ENCODE data around the gene ANKS6.

ANKS6 gene

GRCh38 chr9:98740226-98740881 lies 56.0 kb downstream of the ANKS6 start:
- no peak for DNase-seq (ENCODE audit: low read depth in 1 of 2, low spot score in 1 of 2)

GRCh38 chr9:98738741-98739140 lies 57.6 kb downstream of the ANKS6 start:
- no peak for DNase-seq (ENCODE audit: low read depth in 1 of 2, low spot score in 1 of 2)

- DNase-seq (ENCODE audit: low read depth in 1 of 2, low spot score in 1 of 2), result no peak
These were observed 60.1 kb downstream of the ANKS6 start for GRCh38 chr9:98736226-98736625.

- DNase-seq (ENCODE audit: low read depth in 1 of 2, low spot score in 1 of 2), result no peak
These were observed 63.6 kb downstream of the ANKS6 start for GRCh38 chr9:98732801-98733200.

- no peak for DNase-seq (ENCODE audit: low read depth in 1 of 2, low spot score in 1 of 2)
These were observed 64.3 kb downstream of the ANKS6 start for GRCh38 chr9:98732091-98732490.

GRCh38 chr9:98730871-98731270 lies 65.5 kb downstream of the ANKS6 start:
- no peak for DNase-seq (ENCODE audit: low read depth in 1 of 2, low spot score in 1 of 2)

- DNase-seq (ENCODE audit: low read depth in 1 of 2, low spot score in 1 of 2), result no peak
These were observed 67.9 kb downstream of the ANKS6 start for GRCh38 chr9:98728500-98728899.

- DNase-seq (ENCODE audit: low read depth in 1 of 2, low spot score in 1 of 2), result no peak
These were observed 68.9 kb downstream of the ANKS6 start for GRCh38 chr9:98727428-98727827.

GRCh38 chr9:98726735-98727134 lies 69.6 kb downstream of the ANKS6 start:
- no peak for DNase-seq (ENCODE audit: low read depth in 1 of 2, low spot score in 1 of 2)

- no peak for DNase-seq (ENCODE audit: low read depth in 1 of 2, low spot score in 1 of 2)
These were observed 71.4 kb downstream of the ANKS6 start for GRCh38 chr9:98724810-98725530.

- no peak for DNase-seq (ENCODE audit: low read depth in 1 of 2, low spot score in 1 of 2)
These were observed 74.7 kb downstream of the ANKS6 start for GRCh38 chr9:98721643-98722042.

- no peak for DNase-seq (ENCODE audit: low read depth in 1 of 2, low spot score in 1 of 2)
These were observed 76.0 kb downstream of the ANKS6 start for GRCh38 chr9:98720402-98720801.

GRCh38 chr9:98719055-98719454 lies 77.3 kb downstream of the ANKS6 start:
- no peak for DNase-seq (ENCODE audit: low read depth in 1 of 2, low spot score in 1 of 2)

- no peak for DNase-seq (ENCODE audit: low read depth in 1 of 2, low spot score in 1 of 2)
These were observed 81.5 kb downstream of the ANKS6 start for GRCh38 chr9:98714833-98715232.

- no peak for DNase-seq (ENCODE audit: low read depth in 1 of 2, low spot score in 1 of 2)
These were observed 83.4 kb downstream of the ANKS6 start for GRCh38 chr9:98712987-98713386.

GRCh38 chr9:98709968-98710965 lies 86.1 kb downstream of the ANKS6 start:
- no peak for DNase-seq (ENCODE audit: low read depth in 1 of 2, low spot score in 1 of 2)

- DNase-seq (ENCODE audit: low read depth in 1 of 2, low spot score in 1 of 2), result no peak
These were observed 87.1 kb downstream of the ANKS6 start, which contains the start of gene GABBR2 for GRCh38 chr9:98708933-98709911. Gene GABBR2 (minus strand): TSS chr9:98708935. CDS start chr9:98708737, 198 bp downstream.

GRCh38 chr9:98708103-98708932 lies 88.0 kb downstream of the ANKS6 start:
- DNase-seq (ENCODE audit: low read depth in 1 of 2, low spot score in 1 of 2), result no peak

Measured in stimulated activated CD4-positive, alpha-beta T cell treated with anti-CD3 and anti-CD28 coated beads, Interleukin-15, amount 100 ng/mL, for 1 hour (primary cell).